HG02571 (cell line): ENCODE results near the gene JAK3.
A peak's percentile ranks its signal among the peaks of the same experiment; 100 is the strongest.

ENCODE experiments used
- ATAC-seq: cut with Tn5 transposase; IDR thresholded peaks from one replicate; pipeline ENCODE4 v1.9.1; 2021; ENCODE audit warnings: mild to moderate bottlenecking, moderate library complexity; ENCODE audit not compliant: unreplicated experiment

JAK3 gene

GRCh38 chr19:17866312-17866963 lies 18.7 kb upstream of the JAK3 start:
- no peak for ATAC-seq

- no peak for ATAC-seq
Measured at GRCh38 chr19:17865364-17866311, 17.9 kb upstream of the JAK3 start.

- ATAC-seq = no peak
Measured at GRCh38 chr19:17863520-17864182, 15.9 kb upstream of the JAK3 start.

- no peak for ATAC-seq
Measured at GRCh38 chr19:17862711-17863519, 15.1 kb upstream of the JAK3 start.

- ATAC-seq = no peak
Measured at GRCh38 chr19:17861542-17862402, 14.0 kb upstream of the JAK3 start.

GRCh38 chr19:17860993-17861360 lies 13.2 kb upstream of the JAK3 start:
- ATAC-seq = no peak

- ATAC-seq = no peak
Measured at GRCh38 chr19:17860331-17860992, 12.7 kb upstream of the JAK3 start.

GRCh38 chr19:17859533-17860330 lies 11.9 kb upstream of the JAK3 start, which contains the start of gene RPL18A:
RPL18A (plus strand) TSS chr19:17859910; CDS start chr19:17859957, 47 bp downstream.
- ATAC-seq = peak; percentile 85

- no peak for ATAC-seq
Measured at GRCh38 chr19:17855280-17856152, 7.7 kb upstream of the JAK3 start.

- ATAC-seq = no peak
Measured at GRCh38 chr19:17854061-17854460, 6.3 kb upstream of the JAK3 start.

- no peak for ATAC-seq
Measured at GRCh38 chr19:17848595-17849292, 962 bp upstream of the JAK3 start.

- ATAC-seq = no peak
Measured at GRCh38 chr19:17846146-17846545, 1.6 kb downstream of the JAK3 start.

GRCh38 chr19:17843908-17844490 lies 3.8 kb downstream of the JAK3 start:
- no peak for ATAC-seq

- no peak for ATAC-seq
Measured at GRCh38 chr19:17843292-17843827, 4.4 kb downstream of the JAK3 start.

GRCh38 chr19:17842663-17843291 lies 5.0 kb downstream of the JAK3 start:
- no peak for ATAC-seq
